ENCODE data around the gene PSMG3.

Gene PSMG3, protein sequence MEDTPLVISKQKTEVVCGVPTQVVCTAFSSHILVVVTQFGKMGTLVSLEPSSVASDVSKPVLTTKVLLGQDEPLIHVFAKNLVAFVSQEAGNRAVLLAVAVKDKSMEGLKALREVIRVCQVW

DNA sequence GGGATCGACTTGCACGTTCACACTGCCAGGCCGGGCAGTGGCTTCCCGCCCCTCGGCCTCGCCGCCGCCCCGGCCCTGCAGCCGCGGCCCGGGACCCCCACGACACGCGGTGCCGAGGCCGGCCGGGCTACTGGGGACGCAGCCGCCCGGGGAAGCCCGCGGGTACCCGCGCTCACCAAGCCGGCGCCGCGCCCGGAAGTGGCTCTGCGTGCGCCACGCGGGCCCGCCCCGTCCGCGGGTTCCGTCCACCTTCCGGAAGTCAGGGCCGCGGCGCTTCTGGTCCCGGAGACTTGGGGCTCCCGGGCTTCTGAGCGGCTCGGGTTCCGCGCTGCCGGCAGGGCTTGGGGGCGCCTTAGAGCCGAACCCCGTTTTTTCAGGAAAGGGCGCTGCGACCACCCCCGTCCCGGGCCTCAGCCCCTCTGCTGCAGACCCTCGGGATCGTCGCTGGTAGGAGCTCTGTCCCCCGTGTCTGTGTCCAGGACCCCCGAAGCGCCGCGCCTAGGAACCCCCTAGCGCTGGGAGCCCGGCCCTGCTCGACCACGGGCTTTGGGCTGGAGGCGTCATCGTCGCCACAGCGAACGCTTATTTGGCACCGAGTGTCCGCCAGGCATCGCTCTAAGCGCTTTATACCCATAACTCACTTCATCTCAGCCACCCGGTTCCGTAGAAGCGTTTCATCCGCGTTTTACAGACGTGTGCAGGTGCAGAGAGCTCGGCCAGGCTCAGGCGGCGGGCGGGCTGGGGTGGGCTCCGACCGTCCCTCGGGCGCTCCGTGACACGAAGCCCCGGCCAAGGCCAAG is at the start of gene PSMG3:
Gene PSMG3, minus strand, starts transcription at position 200 of the 800 bp plus-strand sequence. CDS start 693 bp downstream, outside the sequence.
- Histone ChIP-seq H3K4me1 (ENCODE audit: control insufficient read depth, insufficient read depth, low read length) (peaks cover 20% of the 10 kb centered on the region), H3K36me3 (ENCODE audit: control insufficient read depth, insufficient read depth, low read length) (no peaks in the 10 kb centered on the region), H3K27me3 (ENCODE audit: control insufficient read depth, insufficient read depth, low read length) (no peaks in the 10 kb centered on the region), H3K9me3 (ENCODE audit: control insufficient read depth, insufficient read depth, low read depth, low read length) (no peaks in the 10 kb centered on the region), H3K9ac (ENCODE audit: low read length) (peak within 1 kb of the TSS; percentile 87), H3K4me3 (ENCODE audit: low read depth, low read length) (peak within 1 kb of the TSS; percentile 76), H3K27ac (ENCODE audit: low read depth, low read length) (peak within 1 kb of the TSS; percentile 61; the same call in 1 of the 2 replicates)

DNA sequence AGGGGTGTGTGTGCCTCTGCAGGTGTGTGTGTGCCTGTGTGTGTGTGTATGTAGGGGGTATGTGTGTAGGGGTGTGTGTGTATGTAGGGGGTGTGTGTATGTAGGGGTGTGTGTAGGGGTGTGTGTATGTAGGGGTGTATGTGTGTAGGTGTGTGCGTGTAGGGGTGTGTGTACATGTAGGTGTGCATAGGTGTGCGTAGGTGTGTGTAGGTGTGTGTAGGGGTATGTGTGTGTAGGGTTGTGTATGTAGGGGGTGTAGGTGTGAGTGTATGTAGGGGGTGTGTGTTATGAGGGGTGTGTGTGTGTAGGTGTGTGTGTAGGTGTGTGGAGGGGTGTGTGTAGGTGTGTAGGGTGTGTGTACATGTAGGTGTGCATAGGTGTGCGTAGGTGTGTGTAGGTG is 48.6 kb upstream of the PSMG3 start:
- peaks cover 3% of the 10 kb centered on the region; the same call in 1 of the 2 replicates for H3K9me3 ChIP-seq (ENCODE audit: control insufficient read depth, insufficient read depth, low read depth, low read length)
- no peaks in the 10 kb centered on the region for H3K27me3 ChIP-seq (ENCODE audit: control insufficient read depth, insufficient read depth, low read length)
- H3K9ac ChIP-seq (ENCODE audit: low read length) = no peak overlapping the region
- no peaks in the 10 kb centered on the region for H3K4me1 ChIP-seq (ENCODE audit: control insufficient read depth, insufficient read depth, low read length)
- H3K36me3 ChIP-seq (ENCODE audit: control insufficient read depth, insufficient read depth, low read length) = no peaks in the 10 kb centered on the region
- H3K27ac ChIP-seq (ENCODE audit: low read depth, low read length) = no peak overlapping the region
- no peak overlapping the region for H3K4me3 ChIP-seq (ENCODE audit: low read depth, low read length)

DNA sequence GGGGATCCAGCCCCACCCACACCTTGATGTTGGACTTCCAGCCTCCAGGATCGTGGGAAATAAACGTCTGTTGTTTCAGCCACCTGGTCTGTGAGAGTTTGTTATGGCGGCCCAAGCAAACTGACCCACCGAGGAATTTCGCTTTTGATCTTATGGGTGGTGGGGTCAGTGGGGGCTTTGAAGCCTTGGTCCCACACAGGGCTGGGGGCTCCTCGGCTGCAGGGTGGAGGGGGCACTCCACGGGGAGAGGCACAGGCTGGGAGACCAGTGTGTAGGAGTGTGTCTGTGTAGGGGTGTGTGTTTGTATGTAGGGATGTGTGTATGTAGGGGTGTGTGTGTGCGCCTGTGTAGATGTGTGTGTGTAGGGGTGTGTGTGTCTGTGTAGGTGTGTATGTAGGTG is 48.1 kb upstream of the PSMG3 start:
- no peaks in the 10 kb centered on the region for H3K36me3 ChIP-seq (ENCODE audit: control insufficient read depth, insufficient read depth, low read length)
- no peaks in the 10 kb centered on the region for H3K27me3 ChIP-seq (ENCODE audit: control insufficient read depth, insufficient read depth, low read length)
- peaks cover 3% of the 10 kb centered on the region; the same call in 1 of the 2 replicates for H3K9me3 ChIP-seq (ENCODE audit: control insufficient read depth, insufficient read depth, low read depth, low read length)
- no peak overlapping the region for H3K9ac ChIP-seq (ENCODE audit: low read length)
- no peaks in the 10 kb centered on the region for H3K4me1 ChIP-seq (ENCODE audit: control insufficient read depth, insufficient read depth, low read length)
- H3K4me3 ChIP-seq (ENCODE audit: low read depth, low read length) = no peak overlapping the region
- H3K27ac ChIP-seq (ENCODE audit: low read depth, low read length) = no peak overlapping the region

DNA sequence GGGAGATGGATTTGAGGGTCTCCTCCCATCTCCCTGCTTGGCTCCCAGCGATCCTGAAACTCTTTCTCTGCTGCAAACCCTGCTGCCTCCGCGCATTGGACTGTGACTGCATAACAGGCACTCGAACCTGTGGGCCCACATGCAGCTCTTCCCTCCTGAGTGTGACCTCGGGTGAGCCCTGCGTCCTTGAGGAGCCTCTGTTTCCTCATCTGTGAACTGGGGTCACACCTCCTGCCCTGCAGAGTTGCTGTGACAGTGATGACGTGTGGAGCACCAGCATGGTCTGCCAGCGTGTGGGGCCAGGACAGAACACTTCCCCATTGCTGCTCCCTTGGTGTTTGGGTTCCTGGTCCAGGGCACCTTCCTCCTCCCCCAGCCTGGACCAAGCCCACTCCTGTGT is 46.9 kb upstream of the PSMG3 start:
- H3K36me3 ChIP-seq (ENCODE audit: control insufficient read depth, insufficient read depth, low read length) = no peaks in the 10 kb centered on the region
- no peak overlapping the region for H3K27ac ChIP-seq (ENCODE audit: low read depth, low read length)
- no peaks in the 10 kb centered on the region for H3K4me1 ChIP-seq (ENCODE audit: control insufficient read depth, insufficient read depth, low read length)
- H3K9ac ChIP-seq (ENCODE audit: low read length) = no peak overlapping the region
- no peak overlapping the region for H3K4me3 ChIP-seq (ENCODE audit: low read depth, low read length)
- no peaks in the 10 kb centered on the region for H3K27me3 ChIP-seq (ENCODE audit: control insufficient read depth, insufficient read depth, low read length)
- H3K9me3 ChIP-seq (ENCODE audit: control insufficient read depth, insufficient read depth, low read depth, low read length) = peaks cover 3% of the 10 kb centered on the region; the same call in 1 of the 2 replicates

DNA sequence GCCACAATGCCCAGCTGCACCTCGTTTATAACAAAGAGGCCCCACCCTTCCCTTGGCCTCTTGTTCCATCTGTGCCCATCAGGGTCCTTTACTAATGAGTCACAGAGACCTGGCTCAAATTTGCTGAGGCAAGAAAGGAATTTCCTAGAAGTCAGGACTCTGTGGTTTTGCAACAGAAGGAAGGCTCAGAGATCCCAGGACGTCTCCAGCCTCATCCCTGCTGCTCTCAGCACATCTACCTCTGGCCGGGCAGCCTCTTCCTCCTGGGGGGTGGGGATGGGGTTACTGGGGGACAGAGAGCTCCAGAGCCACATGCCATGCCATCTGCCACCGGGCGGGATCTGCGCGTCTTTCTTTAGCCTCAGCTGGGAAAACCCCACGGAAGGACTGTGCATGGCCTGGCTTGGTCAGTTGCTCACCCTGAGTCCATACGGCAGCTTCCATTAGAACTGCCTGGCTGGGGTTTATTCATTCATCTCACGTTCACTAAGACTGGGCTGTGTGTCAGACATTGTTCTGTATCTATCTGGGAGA is 41.9 kb upstream of the PSMG3 start:
- no peaks in the 10 kb centered on the region for H3K9me3 ChIP-seq (ENCODE audit: control insufficient read depth, insufficient read depth, low read depth, low read length)
- H3K27ac ChIP-seq (ENCODE audit: low read depth, low read length) = no peak overlapping the region

DNA sequence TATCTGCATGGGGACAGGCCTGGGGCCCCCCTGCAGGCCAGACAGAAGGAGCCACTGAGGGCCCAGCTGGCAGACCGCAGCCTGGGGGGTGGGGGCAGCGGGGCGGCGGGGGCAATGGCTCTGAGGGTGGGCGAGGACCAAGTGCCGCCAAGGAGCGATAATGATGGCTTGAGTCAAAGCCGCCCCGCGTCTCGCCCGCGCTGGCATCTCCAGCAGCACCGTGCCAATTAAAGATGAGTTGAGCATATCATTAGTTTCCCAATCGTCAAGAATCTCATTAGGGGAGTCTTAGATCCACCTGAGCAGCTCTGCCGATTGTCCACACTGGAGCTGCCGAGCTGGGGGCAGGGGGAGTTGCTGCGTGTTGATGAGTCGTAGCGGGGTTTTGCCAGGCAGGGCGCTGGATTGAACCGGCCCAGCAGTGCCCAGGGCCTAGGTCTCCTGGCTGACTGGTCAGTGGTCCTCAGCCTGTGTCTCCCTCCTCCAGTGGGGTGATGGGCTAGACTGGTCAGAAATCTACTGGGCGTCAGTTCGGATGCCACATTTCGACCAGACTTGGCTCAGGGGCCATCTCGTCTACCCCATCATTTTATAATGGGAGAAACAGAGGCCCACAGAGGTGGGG is 41.0 kb upstream of the PSMG3 start:
- H3K27ac ChIP-seq (ENCODE audit: low read depth, low read length) = no peak overlapping the region
- H3K4me1 ChIP-seq (ENCODE audit: control insufficient read depth, insufficient read depth, low read length) = peaks cover 6% of the 10 kb centered on the region
- no peak overlapping the region for H3K9ac ChIP-seq (ENCODE audit: low read length)
- H3K27me3 ChIP-seq (ENCODE audit: control insufficient read depth, insufficient read depth, low read length) = no peaks in the 10 kb centered on the region
- H3K36me3 ChIP-seq (ENCODE audit: control insufficient read depth, insufficient read depth, low read length) = no peaks in the 10 kb centered on the region
- H3K4me3 ChIP-seq (ENCODE audit: low read depth, low read length) = no peak overlapping the region
- H3K9me3 ChIP-seq (ENCODE audit: control insufficient read depth, insufficient read depth, low read depth, low read length) = no peaks in the 10 kb centered on the region

More for the DNA sequence above, 41.9 kb upstream of the PSMG3 start:
- Histone ChIP-seq H3K4me3 (ENCODE audit: low read depth, low read length) (no peak overlapping the region), H3K27me3 (ENCODE audit: control insufficient read depth, insufficient read depth, low read length) (no peaks in the 10 kb centered on the region), H3K36me3 (ENCODE audit: control insufficient read depth, insufficient read depth, low read length) (no peaks in the 10 kb centered on the region), H3K9ac (ENCODE audit: low read length) (no peak overlapping the region), H3K4me1 (ENCODE audit: control insufficient read depth, insufficient read depth, low read length) (peaks cover 6% of the 10 kb centered on the region)

DNA sequence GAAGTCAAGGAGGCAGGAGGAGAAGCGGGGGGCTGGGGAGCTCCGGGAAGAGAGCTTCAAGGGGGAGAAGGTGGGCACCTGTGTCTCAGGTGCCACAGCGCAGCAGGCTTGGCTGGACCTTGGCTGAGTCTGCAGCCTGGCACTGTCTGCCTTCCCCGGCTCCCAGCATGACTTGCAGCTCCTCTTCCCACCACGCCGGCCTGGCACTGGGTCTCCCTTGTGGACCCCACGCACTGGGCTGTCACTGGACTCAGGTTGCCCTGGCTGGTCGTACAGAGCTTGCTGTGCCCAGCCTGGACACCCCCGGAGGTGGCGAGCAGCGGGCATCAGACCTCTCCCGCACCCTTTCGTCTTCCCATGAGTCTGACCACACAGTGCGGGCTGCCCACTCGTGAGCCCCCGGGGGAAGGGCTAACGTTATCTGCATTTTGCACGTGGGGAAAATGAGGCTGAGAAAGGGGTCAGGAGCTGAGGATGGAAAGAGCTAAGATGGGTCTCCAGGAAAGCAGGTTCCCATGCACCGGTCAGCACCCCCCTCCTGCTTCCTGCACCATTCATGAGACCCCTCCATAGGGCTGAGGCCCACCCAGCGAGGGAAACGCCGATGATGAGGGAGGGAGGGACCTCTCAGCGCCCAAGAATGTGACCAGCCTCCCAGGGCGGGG is 40.3 kb upstream of the PSMG3 start:
- H3K4me3 ChIP-seq (ENCODE audit: low read depth, low read length) = no peak overlapping the region
- no peak overlapping the region for H3K9ac ChIP-seq (ENCODE audit: low read length)
- H3K9me3 ChIP-seq (ENCODE audit: control insufficient read depth, insufficient read depth, low read depth, low read length) = no peaks in the 10 kb centered on the region
- no peaks in the 10 kb centered on the region for H3K36me3 ChIP-seq (ENCODE audit: control insufficient read depth, insufficient read depth, low read length)
- no peaks in the 10 kb centered on the region for H3K27me3 ChIP-seq (ENCODE audit: control insufficient read depth, insufficient read depth, low read length)
- H3K4me1 ChIP-seq (ENCODE audit: control insufficient read depth, insufficient read depth, low read length) = peaks cover 6% of the 10 kb centered on the region
- H3K27ac ChIP-seq (ENCODE audit: low read depth, low read length) = no peak overlapping the region

DNA sequence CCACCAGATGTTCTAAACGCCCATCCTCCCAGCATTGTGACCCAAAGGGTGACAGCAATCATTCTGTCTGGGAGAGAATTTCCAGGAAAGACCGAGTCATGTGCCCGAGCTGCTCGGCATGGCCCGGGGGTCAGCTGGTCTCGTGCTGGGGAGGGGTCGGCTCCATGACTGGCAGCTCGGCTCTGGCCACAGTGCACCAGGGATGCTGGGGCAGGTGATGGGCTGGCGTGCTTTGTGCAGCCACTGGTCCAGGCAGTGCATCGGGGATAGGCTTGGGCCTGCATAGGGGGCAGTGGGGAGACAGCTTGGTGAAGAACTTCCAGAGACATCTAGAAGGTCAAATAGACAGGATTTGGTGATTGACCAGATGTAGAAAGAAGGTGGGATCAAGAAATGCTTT is 39.2 kb upstream of the PSMG3 start:
- Histone ChIP-seq H3K9ac (ENCODE audit: low read length) (no peak overlapping the region), H3K4me1 (ENCODE audit: control insufficient read depth, insufficient read depth, low read length) (peaks cover 6% of the 10 kb centered on the region), H3K27me3 (ENCODE audit: control insufficient read depth, insufficient read depth, low read length) (no peaks in the 10 kb centered on the region)

DNA sequence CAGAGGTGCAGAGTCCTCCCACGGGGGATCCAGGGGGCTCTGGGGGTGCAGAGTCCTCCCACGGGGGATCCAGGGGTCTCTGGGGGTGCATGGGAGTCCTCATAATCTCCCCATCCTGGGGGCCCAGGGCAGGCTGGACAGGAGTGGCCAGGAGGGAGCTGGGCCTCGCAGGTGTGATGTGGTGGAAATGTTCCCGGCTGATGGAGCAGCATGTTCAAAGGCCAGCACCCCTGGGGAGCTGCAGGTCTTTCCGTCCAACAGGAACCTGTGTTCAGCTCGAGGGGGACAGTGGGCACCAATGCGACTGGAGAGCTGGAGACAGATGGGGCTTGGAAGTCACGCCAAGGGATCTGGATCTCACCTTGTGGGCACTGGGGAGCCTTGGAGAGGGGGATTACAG is 38.5 kb upstream of the PSMG3 start:
- Histone ChIP-seq H3K9ac (ENCODE audit: low read length) (no peak overlapping the region), H3K27me3 (ENCODE audit: control insufficient read depth, insufficient read depth, low read length) (no peaks in the 10 kb centered on the region), H3K36me3 (ENCODE audit: control insufficient read depth, insufficient read depth, low read length) (no peaks in the 10 kb centered on the region), H3K9me3 (ENCODE audit: control insufficient read depth, insufficient read depth, low read depth, low read length) (no peaks in the 10 kb centered on the region), H3K4me1 (ENCODE audit: control insufficient read depth, insufficient read depth, low read length) (peaks cover 6% of the 10 kb centered on the region), H3K4me3 (ENCODE audit: low read depth, low read length) (no peak overlapping the region), H3K27ac (ENCODE audit: low read depth, low read length) (no peak overlapping the region)

More for the DNA sequence above, 39.2 kb upstream of the PSMG3 start:
- H3K27ac ChIP-seq (ENCODE audit: low read depth, low read length) = no peak overlapping the region
- H3K4me3 ChIP-seq (ENCODE audit: low read depth, low read length) = no peak overlapping the region
- no peaks in the 10 kb centered on the region for H3K9me3 ChIP-seq (ENCODE audit: control insufficient read depth, insufficient read depth, low read depth, low read length)
- no peaks in the 10 kb centered on the region for H3K36me3 ChIP-seq (ENCODE audit: control insufficient read depth, insufficient read depth, low read length)

DNA sequence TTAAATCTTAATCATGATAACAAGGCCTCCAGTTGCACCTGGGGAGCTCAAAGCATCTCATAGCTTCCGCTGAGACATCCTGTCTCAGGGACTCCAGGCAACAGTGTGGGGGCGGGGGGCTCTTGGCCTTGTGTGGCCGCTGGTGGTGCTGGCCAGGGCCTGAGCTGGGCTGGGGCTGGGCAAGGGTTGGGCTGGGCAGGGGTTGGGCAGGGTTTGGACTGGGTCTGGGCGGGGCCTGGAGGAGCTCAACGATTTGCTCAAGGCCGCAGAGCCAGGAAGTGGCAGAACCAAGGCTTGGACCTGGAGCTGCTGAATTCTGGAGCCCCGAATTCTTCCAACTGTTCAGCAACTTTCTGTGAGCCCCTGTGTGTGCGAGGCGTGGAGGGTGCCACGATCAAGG is 37.9 kb upstream of the PSMG3 start:
- Histone ChIP-seq H3K27ac (ENCODE audit: low read depth, low read length) (no peak overlapping the region), H3K9ac (ENCODE audit: low read length) (no peak overlapping the region), H3K4me1 (ENCODE audit: control insufficient read depth, insufficient read depth, low read length) (peaks cover 6% of the 10 kb centered on the region), H3K27me3 (ENCODE audit: control insufficient read depth, insufficient read depth, low read length) (no peaks in the 10 kb centered on the region), H3K36me3 (ENCODE audit: control insufficient read depth, insufficient read depth, low read length) (no peaks in the 10 kb centered on the region), H3K9me3 (ENCODE audit: control insufficient read depth, insufficient read depth, low read depth, low read length) (no peaks in the 10 kb centered on the region), H3K4me3 (ENCODE audit: low read depth, low read length) (no peak overlapping the region)

All from HUES6 (cell line).